MCF 10A (cell line): ENCODE measurements around the gene RTN4R. TPM values are rescaled to one million over a fixed set of nuclear protein-coding genes. Genes with fewer than 3 reads are reported as not detected.

Source experiments
- BruUV-seq: library from RNA; stranded (reverse); fragments of 400-500 nt; replicated peaks from 2 replicates; lab custom pipeline; 2021; lab: Mats Ljungman, UMichigan
- CTCF ChIA-PET: fragments of 300-600 bp; sonication (Branson Sonifier 250); formaldehyde crosslinking; extraction: SDS; loops from one replicate; lab custom pipeline; 2021; ENCODE audit warnings: antibody characterized with exemption, inconsistent platforms; lab: Yijun Ruan, JAX
- POLR2A ChIA-PET: fragments of 300-600, 350-650 bp; sonication (Branson Sonifier 250); formaldehyde crosslinking; extraction: SDS; loops from one replicate; lab custom pipeline; 2020; ENCODE audit warnings: antibody characterized with exemption, inconsistent platforms; lab: Yijun Ruan, JAX
- DNase-seq: peaks from one replicate; pipeline ENCODE4 v3.0.0-alpha.2; 2018; ENCODE audit not compliant: unreplicated experiment
- H3K27ac Mint-ChIP-seq: one replicate; pipeline ENCODE4 v1.8.0; 2022; ENCODE audit warnings: mild to moderate bottlenecking, low read depth, mixed read lengths; ENCODE audit not compliant: unreplicated experiment
- H3K27me3 Mint-ChIP-seq: one replicate; pipeline ENCODE4 v1.8.0; 2022; ENCODE audit warnings: mixed read lengths; ENCODE audit not compliant: insufficient read depth, unreplicated experiment
- H3K36me3 Mint-ChIP-seq: one replicate; pipeline ENCODE4 v1.8.0; 2022; ENCODE audit warnings: mild to moderate bottlenecking, moderate library complexity, mixed read lengths; ENCODE audit not compliant: insufficient read depth, unreplicated experiment
- H3K4me1 Mint-ChIP-seq: one replicate; pipeline ENCODE4 v1.8.0; 2022; ENCODE audit warnings: mixed read lengths; ENCODE audit not compliant: insufficient read depth, unreplicated experiment
- H3K4me3 Mint-ChIP-seq: one replicate; pipeline ENCODE4 v1.8.0; 2022; ENCODE audit warnings: mild to moderate bottlenecking, moderate library complexity, mixed read lengths; ENCODE audit not compliant: unreplicated experiment
- H3K9me3 Mint-ChIP-seq: one replicate; pipeline ENCODE4 v1.8.0; 2022; ENCODE audit warnings: mixed read lengths; ENCODE audit not compliant: unreplicated experiment
- intact Hi-C: fragments of 100-400 bp; cut with micrococcal nuclease; formaldehyde crosslinking; loops from 2 replicates; pipeline ENCODE4 v1.14.1; 2022
- total RNA-seq: library from RNA; stranded (reverse); gene quantifications from 2 replicates; pipeline ENCODE4 v1.2.3, GENCODE V29; 2022
- TF ChIP-seq, protein P1 (sequence below): fragments of 200-600 bp; IDR thresholded peaks from one replicate; pipeline ENCODE4 v1.8.0; 2022; ENCODE audit warnings: antibody characterized with exemption, mild to moderate bottlenecking; ENCODE audit not compliant: unreplicated experiment

The RTN4R gene
- total RNA-seq, 1 experiment from 2014 or later: 2.7 TPM

DNA sequence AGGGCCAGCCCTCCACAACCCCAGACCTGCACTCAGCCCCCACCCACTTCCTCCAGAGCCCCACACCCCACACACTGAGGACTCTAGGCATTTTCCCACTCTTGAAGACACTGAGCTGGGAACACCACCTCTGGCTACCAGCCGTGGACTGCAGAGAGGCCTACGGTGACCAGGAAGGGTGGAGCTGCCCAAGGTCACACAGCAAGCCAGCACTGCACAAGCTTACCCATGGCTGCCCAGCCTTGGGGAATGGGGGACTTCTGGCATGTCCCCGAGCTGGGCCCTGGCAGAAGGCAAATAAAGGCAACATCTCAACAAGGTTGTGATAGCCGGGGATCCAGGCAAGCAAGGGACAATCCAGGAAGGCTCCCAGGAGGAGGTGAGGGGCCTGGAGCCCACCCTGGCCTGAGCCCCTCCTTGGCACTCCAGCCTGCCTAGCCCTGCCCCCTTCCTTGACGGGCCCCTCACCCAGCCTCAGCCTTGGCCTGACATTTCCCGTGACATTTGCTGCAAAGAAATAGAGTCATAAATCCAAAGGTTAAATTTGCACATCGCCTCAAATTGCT is 5.5 kb downstream of the RTN4R start:
- intact Hi-C loops: no loop called here
- no peak overlapping the region for H3K4me3 Mint-ChIP-seq

DNA sequence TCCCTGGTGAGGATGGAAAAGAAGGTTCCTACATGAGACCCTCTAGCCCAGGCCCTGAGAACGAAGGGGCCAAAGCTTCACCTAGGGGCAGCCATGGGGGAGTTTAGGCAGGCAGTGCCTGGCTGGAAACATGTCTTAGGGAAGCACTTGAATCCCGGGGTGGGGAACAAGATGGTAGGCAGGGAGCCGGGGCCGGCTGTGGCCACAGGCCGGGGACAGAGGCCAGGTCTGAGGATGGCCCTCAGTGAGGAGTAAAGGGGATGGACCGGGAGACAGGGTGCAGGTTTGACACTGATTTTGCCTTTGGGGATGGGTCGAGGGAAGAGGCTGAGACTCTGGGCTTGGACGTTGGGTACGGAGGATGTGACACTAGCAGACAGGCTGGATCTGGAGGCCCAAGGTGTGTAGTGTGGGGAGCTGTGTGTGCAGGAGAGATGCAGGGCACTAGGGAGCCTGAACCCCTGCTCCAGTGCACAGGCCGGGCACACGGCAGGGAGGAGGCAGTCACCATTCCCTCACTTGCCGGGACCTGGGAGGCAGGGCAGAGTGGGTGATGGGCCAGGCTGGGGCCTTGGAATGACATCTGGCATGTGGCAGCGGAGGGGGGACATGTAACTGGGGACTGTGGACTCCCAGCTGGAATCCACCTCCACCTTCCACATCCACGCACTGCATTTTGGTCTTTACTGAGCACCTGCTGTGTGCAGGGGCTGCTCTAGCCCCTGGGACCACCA is 6.1 kb downstream of the RTN4R start:
- TF ChIP-seq, protein P1, sequence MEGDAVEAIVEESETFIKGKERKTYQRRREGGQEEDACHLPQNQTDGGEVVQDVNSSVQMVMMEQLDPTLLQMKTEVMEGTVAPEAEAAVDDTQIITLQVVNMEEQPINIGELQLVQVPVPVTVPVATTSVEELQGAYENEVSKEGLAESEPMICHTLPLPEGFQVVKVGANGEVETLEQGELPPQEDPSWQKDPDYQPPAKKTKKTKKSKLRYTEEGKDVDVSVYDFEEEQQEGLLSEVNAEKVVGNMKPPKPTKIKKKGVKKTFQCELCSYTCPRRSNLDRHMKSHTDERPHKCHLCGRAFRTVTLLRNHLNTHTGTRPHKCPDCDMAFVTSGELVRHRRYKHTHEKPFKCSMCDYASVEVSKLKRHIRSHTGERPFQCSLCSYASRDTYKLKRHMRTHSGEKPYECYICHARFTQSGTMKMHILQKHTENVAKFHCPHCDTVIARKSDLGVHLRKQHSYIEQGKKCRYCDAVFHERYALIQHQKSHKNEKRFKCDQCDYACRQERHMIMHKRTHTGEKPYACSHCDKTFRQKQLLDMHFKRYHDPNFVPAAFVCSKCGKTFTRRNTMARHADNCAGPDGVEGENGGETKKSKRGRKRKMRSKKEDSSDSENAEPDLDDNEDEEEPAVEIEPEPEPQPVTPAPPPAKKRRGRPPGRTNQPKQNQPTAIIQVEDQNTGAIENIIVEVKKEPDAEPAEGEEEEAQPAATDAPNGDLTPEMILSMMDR: no peak
- intact Hi-C loops: no loop called here
- CTCF ChIA-PET: no interaction called here

More for the DNA sequence above, 5.5 kb downstream of the RTN4R start:
- CTCF ChIA-PET: no interaction called here
- H3K36me3 Mint-ChIP-seq: no peaks in the 10 kb centered on the region
- POLR2A ChIA-PET: no interaction called here
- no peak for DNase-seq
- no peaks in the 10 kb centered on the region for H3K4me1 Mint-ChIP-seq
- H3K9me3 Mint-ChIP-seq: no peaks in the 10 kb centered on the region
- no peaks in the 10 kb centered on the region for H3K27me3 Mint-ChIP-seq
- no peak overlapping the region for H3K27ac Mint-ChIP-seq
- BruUV-seq: no TSS peak
- TF ChIP-seq, protein P1: no peak

DNA sequence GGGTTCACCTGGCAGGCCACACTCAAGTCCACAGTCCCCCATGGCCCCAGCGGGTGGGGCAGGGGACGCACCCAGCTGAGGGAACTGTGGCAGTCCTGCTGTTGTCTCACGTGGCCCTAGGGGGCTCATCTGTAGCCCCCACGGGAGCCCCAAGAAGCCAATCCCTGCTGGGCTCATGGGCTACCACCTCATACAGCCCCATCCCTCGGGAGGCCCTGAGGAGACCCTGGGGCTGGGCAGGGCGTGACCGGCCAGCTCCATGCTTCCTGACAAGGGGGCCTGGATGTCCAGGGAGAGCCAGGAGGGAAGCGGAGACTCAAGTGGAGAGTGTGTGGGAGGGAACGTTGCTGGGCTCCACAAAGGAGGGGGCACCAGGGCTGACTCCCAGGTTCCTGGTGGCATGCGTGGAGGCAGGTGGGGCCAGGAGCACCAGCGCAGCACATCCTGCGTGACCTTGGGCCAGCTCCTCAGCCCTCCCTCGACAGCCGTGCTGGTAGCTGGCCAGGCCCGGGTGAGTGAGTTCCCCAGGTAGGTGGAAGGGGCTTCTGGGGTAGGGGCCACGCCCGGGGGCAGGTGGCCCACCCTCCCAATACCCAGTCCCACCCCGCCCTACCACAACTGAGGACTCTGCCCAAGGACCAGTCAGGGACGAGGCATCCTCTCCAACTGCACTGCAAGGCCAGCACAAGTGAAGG is 7.9 kb downstream of the RTN4R start:
- no peaks in the 10 kb centered on the region for H3K4me1 Mint-ChIP-seq
- H3K27ac Mint-ChIP-seq: no peak overlapping the region
- no peaks in the 10 kb centered on the region for H3K27me3 Mint-ChIP-seq
- BruUV-seq: no TSS peak
- ChIA-PET POLR2A (no interaction called here), CTCF (no interaction called here)
- H3K4me3 Mint-ChIP-seq: no peak overlapping the region
- intact Hi-C loops: no loop called here
- DNase-seq: no peak
- H3K36me3 Mint-ChIP-seq: no peaks in the 10 kb centered on the region
- H3K9me3 Mint-ChIP-seq: no peaks in the 10 kb centered on the region
- TF ChIP-seq, protein P1: no peak

More for the DNA sequence above, 6.1 kb downstream of the RTN4R start:
- H3K36me3 Mint-ChIP-seq: no peaks in the 10 kb centered on the region
- BruUV-seq: no TSS peak
- POLR2A ChIA-PET: no interaction called here
- H3K9me3 Mint-ChIP-seq: no peaks in the 10 kb centered on the region
- no peaks in the 10 kb centered on the region for H3K4me1 Mint-ChIP-seq
- no peak overlapping the region for H3K27ac Mint-ChIP-seq
- no peak overlapping the region for H3K4me3 Mint-ChIP-seq
- no peak for DNase-seq
- H3K27me3 Mint-ChIP-seq: no peaks in the 10 kb centered on the region

DNA sequence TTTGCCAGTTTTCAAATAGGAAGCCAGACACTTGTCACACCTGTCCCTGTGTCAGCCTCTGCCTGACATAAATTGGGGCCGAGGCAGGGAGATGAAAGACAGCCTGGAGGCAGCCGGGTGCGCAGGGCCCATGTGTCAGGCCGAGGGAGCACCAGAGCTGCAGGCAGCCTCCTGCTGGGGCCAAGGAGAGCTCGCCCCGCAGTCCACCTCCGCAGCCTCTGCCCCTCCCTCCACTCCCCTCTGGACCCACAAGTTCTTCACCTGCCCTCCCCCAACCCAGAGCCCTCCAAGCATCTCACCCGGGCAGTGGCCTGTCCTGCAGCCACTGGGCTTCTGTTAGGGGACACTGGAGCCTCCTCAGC is 8.8 kb downstream of the RTN4R start:
- no peak overlapping the region for H3K4me3 Mint-ChIP-seq
- no peaks in the 10 kb centered on the region for H3K27me3 Mint-ChIP-seq
- H3K36me3 Mint-ChIP-seq: no peaks in the 10 kb centered on the region
- intact Hi-C loops: no loop called here
- H3K27ac Mint-ChIP-seq: no peak overlapping the region
- H3K9me3 Mint-ChIP-seq: no peaks in the 10 kb centered on the region
- ChIA-PET CTCF (no interaction called here), POLR2A (no interaction called here)
- BruUV-seq: no TSS peak
- no peak for DNase-seq
- TF ChIP-seq, protein P1: no peak
- H3K4me1 Mint-ChIP-seq: no peaks in the 10 kb centered on the region
